G401.6 (cell line): ENCODE measurements around the gene NODAL.
A peak's percentile ranks its signal among the peaks of the same experiment; 100 is the strongest.

Experiments
- FAIRE-seq: peaks from 2 replicates; lab custom pipeline; 2012; peaks lifted over from hg19 to GRCh38; lab: Jason Lieb, UNC

NODAL gene

DNA sequence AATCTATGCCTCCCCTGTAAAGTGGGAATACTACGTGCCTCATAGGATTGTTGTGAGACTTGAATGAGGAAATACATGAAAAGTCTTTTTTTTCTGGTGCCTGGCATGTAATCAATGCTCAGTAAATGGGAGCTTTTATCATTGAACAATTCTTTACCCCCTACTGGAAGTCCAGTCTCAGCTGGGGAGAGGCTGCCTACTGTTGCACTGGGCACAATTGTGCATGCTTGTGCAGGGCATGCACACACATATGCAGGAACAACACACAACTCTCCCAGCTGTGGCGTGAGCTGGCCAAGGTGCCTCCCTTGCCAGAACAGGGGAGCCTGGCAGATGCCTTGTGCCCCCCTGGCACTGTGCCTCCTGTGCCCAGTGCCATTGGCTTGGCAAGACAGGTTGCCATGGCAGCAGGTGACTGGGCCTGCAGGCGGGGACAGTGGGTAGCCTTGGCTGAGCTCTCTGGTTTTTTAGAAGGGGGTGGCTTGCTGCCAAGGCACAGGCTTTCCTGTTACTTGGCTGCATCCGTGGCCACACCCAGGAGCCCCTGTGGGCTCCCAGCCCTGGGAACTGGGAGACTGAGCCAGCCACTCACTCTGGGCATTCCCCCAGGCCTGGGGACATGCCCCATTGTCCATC, 21.0 kb upstream of the NODAL start:
- FAIRE-seq: no peak

DNA sequence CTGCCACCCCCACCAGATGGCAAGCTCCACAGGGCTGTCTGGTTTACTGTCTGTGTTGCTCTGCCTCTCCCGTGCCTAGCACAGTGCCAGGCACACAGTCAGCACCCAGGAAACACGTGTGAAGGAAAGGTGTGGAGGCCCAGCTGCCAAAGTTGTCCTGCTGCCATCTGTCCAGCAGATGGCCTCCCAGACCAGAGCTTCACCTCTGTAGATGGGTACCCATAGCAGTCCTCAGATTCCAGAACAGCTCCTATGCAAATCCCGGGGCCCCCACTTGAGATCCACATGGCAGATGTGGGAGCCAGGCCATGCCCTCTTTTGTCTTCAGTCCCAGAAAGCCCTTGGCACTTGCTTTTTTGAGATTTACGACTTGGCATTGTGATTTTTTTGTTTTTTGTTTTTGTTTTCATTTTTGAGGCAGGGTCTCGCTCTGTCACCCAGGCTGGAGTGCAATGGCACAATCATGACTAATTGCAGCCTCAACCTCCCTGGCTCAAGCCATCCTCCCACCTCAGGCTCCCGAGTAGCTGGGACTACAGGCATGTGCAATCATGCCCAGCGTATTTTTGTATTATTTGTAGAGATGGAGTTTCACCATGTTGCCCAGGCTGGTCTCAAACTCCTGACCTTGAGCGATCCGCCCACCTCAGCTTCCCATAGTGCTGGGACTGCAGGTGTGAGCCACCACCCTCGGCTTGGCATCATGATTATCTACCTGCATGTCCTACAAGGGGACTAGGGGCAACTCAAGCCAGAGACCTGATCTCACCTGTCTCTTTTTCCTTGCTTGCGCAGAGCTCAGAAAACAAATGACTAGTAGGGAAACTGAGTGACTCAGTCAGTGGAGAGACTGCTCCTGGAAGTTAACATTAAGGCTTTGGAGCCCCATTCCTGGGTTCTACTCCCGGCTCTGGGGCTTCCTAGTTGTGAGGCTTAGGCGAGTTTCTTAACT, 20.2 kb upstream of the NODAL start:
- peak; percentile 23 for FAIRE-seq

DNA sequence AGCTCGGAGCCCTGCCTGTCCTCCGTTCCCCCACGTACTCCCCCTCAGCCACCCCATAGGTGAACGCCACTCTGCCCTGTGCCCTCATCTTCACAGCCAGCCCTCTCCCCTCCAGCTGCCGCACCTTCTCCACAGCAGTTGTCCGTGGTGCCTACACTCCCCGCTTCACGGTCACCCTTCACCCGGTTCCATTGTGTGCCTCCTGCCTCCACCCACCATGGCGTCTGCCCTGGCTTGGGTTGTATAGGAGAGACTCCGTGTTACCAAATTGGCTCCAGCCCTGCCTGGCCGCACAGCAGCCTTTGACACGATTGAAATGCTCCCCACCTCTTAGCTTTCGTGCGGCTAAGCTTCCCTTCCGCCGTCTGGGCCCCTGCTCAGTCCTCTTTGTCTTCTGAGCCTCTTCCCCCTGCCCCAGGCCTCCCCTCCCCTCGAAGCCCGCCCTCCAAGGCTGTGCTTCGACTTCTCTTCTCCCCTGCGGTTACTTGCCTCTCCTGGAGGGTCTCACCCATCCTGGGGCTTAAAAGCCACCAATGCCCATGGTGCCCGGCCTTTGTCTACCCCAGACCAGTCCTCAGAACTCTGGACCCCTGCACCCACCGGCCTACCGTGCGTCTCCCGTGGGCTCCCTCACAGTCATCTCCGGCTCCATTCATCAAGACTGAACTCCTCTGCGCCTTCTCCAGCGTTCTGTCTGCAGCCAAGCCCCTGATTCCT, 18.5 kb upstream of the NODAL start:
- FAIRE-seq: no peak

DNA sequence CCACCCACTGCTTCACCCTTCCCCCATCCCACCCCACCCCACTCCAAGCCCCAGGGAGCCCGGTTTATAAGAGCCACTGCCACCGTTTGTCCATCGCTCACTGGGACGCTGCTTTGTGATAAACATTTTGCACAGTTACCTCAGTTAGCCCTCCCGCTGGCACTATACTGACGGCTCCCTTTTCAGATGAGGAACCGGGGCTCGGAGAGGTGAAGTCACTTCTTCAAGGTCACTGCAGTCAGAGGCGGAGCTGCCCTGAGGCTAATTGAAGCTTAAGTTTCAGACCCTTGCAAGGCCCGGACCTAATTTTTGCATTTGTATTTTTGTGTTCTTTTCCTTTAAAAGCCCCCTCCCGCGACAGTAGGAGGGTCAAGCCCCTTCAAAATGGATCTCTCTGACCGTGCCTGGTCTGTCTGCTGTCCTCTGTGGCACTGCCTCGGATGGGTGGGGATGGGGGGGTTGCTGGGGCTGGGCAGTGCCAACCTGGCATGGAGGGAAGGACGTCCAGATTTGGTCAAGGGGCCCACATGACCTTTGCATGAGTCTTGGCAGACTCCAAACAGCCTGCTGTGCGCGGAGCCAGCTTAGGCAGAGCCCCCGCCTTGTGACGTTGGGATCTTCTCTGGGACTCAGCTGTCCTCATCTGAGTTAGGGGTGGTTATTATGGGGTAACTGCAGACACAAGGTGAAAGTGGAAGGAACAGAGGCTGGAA, 17.7 kb upstream of the NODAL start:
- FAIRE-seq: no peak

DNA sequence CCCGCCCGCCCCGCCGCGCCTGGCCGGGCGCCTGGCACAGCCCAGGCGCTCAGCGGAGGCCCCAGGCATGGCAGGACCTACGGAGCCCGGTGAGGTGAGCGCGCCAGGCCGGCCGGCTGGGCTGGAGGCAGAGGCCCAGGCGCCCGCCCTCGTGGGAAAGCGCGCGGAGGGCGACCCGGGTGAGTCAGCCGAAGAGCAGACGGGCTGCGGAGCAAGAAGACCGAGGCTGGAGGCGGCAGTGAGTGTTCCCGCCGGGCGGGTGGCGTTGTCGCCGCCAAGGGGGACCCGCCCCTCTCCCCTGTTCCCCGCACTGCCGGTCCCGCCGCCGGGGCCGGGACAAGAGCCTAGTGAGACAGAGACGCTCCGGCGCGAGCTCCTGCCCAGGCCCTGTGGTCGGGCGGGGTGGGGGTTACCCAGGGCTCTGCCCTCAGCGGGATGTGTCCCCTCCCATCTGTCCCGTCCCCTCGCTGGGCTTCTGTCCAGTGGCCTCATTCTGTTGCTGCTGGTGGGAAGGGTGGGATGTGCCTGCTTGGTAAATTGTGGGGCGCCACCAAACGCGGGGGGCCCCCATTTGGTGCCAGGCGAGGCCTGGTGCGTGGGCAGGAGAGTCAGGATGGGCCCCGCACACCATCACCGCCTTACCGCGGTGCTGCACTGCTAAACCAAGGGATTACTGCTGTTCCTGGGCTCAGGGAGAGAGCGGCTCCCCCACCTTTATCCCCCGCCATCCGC, 17.0 kb upstream of the NODAL start:
- no peak for FAIRE-seq

DNA sequence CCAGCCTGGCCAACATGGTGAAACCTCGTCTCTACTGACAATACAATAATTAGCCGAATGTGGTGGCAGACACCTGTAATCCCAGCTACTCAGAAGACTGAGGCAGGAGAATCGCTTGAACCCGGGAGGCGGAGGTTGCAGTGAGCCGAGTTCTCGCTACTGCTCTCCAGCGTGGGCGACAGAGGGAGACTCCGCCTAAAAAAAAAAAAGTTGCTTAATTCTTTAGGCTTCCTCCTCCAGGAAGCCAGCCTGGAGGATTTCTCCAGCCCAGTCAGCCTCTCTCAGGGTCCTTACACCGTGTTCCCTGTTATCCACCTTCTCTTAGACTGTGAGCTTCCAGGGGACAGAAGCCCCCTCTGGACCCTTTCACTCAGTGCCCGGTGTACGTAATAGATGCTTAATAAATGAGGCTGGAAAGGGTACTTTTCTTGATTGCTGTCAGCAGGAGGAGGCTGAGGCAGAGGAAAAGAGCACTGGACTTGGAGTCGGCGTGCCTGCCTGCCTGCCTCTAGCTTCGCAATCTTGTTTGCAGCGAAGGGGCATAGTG, 16.4 kb upstream of the NODAL start:
- FAIRE-seq: no peak

DNA sequence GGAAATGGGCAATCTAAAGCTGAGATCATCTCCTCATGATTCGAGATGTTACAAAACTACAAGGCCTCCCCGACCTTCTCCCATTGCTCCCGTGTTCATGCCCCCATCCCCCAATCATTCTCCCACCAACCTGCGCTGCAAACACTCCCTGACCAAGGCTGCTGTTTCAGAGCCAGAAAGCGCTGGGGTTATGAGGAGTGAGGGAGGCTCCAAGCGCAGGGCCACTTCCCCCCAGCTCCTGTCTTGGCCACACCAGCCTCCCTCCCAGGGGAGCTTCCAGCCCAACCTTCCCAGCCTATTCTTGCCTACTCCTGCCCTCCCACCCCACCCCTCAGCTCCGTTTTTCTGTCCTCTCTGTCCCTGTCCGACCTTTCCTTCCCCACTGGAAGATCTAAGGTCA, 14.7 kb upstream of the NODAL start:
- FAIRE-seq: no peak

DNA sequence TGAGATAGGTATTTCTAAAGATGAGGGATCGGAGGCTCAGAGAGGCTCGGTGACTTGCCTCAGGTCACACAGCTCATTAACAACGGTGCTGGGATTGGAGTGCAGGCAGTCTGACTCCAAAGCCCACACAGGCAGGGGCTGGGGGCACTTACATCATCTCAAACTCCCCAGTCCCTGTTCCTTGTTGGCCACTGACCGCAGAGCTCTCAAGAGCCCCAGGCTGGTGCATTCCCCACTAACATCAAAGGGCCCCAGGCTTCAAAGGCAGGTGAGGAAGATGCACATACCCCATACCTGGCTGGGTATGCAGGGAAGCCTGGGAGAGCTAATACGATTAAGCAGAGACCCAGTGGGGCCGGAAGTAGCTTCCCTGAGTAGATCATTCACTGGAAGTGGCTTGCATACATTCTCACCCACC, 13.7 kb upstream of the NODAL start:
- FAIRE-seq: no peak

DNA sequence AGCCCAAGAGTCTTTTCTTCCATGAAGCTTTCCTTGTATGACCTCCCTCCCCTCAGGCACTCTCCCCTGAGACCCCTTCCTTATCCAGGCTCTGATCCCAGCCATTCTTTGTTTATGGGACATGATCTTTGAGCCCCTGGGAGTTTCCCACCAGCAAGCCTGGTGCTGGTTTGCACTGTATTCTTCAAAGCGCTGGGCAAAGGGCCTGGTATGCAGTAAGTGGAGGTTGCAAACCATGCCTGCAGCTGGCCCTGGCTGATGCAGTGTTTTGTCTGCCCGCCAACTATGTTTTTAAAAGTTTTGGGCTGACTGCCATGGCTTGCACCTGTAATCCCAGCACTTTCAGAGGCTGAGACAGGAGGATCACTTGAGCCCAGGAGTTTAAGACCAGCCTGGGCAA, 6.8 kb upstream of the NODAL start:
- FAIRE-seq: no peak

DNA sequence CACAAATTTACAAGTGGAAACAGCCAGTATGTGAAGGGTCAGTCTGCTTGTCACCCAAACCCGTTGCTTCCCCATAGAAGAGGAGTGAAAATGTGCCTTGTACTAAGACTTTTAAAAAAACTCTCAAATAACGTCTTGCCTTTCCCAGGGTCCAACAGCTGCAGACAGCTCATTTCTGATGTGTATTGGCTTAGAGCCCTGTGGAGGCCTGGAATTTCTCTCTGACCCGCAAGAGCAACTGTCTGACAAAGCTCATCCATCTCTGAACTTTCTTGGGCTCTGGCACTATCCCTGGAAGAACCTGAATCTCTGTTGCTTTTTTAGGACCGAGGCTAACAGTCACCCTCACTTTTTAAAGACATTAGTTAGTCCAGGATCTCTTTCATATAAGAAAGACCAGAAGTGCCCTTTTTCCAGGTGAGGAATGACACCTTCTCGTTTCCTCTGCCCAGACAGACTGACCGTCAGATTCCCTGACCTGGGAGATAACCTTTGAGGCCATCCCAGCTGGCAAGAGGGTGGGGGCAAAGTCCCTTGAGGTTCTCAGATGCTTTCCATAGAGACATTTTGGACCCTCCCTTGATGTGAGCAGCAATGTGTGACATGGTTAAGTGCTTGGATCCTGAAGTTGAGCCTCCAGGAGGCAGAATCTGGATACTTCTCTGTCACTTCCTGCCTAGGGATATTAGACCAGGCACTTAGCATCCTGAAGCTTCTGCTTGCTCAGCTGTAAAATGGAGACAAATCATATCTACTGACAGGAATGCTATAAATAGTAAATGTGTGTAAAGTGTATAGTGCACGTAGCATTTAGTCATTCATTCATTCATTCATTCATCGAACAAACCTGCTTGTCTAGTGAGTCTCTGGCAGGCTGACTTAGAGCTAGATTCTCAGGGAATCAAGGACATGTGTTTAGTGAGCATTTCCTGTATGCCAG, 4.5 kb upstream of the NODAL start:
- no peak for FAIRE-seq

DNA sequence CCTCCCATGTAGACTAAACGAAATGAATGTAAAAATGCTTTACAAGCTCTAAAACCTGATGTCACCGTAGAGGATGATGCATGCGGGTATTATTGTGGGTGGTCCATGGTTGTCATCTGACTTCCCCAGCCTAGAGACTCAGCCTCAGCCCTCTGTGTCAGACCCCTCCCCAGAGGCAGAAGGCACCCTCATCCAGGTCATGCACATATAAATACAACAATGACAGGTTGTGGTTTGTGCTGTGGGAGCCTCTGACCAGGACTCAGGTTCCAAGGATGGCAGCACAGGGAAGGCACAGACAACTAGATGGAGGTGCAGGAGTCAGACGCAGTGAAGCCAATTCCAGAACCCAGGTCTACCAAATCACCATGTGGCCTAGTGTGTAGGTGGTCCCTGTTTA, 3.3 kb upstream of the NODAL start:
- FAIRE-seq: no peak

DNA sequence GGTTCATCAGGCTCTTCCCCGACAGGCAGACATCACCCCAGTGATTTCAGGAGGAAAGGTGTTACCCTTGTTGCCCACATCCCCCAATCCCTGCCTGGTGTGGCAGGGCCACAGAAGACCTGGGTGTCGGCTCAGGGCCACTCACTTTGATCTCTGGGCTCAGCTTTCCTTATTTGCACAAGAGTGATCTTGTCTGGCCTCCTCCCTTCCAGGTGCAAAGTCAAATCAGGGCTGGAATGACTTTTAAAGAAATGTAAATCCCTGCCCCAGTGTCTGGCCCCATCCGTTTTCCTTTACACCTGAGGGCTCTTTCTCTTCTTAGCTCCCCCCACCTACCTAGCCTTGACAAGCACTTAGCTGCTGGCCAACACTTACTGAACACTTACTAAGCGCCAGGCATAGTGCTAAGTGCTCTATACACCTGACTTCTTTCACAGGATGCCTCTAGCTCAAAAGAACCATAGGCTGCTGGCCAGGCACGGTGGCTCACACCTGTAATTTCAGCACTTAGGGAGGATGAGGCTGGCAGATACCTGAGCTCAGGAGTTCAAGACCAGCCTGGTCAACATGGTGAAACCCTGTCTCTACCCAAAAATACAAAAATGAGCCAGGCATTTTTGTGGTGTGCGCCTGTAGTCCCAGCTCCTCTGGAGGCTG, 979 bp upstream of the NODAL start:
- FAIRE-seq: no peak

DNA sequence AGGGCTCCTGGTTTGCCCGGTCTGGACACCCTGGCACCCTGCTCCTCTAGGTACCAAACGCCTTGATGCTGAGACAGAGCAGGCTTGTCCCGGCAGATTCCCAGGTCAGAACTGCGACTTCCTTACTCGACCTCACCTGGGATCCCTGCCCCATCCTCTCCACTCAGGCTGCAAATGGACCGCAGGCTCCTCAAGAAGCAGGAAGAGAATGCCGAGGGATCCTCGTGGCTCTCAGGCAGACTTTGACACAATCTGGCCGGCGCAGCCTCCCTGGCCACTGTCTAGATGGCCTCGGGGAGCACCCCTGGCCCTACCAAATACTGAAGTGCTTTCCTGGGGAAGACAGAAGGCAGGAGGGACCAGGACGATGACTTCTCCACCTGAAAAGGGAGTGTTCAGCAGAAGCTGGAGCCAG, 421 bp upstream of the NODAL start:
- no peak for FAIRE-seq

DNA sequence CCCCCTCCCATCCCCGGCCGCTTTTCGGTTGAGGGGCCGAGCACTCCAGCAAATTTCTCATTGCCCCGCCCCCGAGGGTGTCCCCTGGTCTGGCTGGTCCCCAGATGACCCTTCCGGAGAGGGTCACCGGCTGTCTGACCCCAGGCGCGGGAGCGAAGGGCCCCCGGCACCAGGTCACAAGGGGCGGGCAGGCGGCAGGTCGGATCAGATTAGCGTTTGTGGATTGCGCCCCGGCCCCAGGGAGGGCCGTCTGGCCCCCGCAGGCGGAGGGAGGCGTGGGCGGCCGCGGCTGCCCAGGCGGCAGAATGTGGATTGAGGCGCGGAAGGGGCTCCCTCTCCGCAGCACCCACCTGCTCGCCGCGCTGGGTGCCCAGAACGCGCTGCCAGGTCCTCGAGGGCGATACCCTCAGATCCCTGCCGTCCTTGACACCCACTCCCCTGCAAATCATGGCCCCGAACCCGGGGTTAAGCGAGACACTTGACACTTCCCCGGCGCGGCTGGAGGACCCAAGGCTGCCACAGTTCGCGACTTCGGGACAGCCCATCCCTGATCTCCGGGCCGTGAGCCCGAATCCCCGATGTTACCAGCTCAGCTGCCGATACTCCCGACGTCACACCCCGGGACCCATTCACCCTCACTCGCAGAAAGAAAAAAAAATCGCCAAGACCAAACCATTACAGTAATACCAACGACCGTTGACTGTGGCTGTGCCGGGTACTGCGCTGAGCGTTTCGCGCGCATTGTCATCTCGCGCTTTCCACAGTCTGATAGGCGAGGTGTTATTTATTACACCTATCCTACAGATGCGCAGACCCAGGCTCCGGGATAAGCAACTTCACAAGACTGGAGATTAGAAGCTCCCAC, 953 bp downstream of the NODAL start:
- FAIRE-seq: no peak

DNA sequence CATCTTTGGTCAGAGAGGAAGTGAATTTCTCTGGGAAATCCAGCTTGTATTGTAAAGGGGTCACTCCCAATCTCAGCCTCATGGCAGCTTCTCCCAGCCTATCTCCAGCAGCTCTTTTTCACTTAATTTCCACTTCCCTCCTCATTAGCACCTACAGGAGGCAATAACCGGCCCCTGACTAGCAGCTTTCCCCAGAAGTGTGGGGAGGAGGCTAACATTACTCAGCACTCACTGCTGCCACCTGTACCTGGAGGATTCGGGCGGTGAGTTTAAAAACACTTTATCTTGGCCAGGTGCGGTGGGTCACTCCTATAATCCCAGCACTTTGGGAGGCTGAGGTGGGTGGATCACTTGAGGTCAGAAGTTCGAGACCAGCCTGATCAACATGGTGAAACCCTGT, 3.8 kb downstream of the NODAL start:
- no peak for FAIRE-seq

DNA sequence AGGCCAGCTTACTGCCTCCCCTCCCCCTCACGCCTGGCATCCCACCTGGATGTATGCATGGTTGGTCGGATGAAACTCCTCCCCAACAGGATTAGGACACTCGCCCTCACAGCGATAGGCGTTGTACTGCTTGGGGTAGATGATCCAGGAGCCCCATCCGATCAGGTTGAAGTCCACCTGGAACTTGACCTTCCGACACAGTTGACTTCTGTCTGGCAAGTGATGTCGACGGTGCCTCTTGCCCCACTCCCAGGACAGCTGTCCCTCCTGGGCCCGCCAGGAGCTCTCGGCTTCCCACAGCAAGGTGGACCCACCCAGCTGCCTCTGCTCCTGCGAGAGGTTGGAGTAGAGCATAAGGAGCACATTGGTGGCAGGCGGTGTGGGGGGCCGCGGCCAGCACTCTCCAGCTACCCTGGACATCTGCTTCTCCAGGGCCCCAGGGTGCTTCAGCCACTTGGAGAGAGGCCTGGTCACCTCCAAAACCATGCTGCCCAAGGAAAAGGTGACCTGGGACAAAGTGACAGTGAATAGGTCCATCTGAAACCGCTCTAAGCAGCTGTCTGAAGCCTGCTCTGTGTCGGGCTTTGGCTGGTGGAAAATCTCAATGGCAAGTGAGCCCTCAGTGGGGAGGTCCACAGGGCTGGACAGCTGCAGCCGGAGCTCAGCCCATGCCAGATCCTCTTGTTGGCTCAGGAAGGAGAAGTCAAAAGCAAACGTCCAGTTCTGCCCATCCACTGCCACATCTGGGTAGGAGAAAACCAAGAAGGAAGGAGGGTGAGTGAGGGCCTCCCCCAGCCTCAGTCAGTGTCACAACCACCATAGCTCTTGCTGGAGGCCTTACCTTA, 6.0 kb downstream of the NODAL start:
- FAIRE-seq: no peak

DNA sequence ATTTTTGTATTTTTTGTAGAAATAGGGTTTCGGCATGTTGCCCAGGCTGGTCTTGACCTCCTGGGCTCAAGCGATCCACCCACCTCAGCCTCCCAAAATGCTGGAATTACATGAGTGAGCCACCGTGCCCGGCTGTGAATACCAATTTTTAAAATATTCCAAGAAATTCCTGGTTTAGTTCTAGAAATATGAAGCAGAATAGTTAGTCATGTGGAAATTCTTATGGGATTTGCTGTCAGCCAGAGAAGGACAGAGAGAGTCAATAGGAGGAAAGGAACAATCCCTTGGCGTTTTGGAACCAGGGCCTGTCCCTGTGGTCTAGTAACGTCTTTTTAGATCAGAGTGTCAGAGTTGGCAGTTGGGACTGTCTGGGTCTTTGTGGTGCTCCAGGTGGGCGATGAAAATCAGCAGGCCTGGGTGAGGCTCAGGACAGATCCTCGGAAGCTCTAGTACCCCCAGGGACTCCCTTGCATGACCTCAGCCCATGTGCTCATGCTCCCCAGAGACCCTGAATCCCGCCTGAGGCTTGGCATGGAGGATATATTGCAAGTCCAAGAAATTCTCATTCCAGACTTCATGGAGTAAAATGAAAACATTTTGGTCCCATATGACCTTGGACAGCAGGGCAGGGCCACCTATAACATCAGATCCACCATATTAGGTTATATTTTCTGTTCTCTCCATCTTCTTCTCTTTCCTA, 7.8 kb downstream of the NODAL start:
- no peak for FAIRE-seq
